Trophoblast cell (in vitro differentiated cells and primary cell): ENCODE data around the gene KRTAP10-5.

Experiments used
- DNase-seq, 2 donors: peaks; one replicate each; pipeline ENCODE4 v3.0.0-alpha.2; 2016
- H2AFZ ChIP-seq: 2 replicates; pipeline ENCODE4 v1.6.1; 2013; ENCODE audit warnings: low read length, moderate library complexity, mild to moderate bottlenecking; ENCODE audit not compliant: insufficient read depth, poor library complexity
- H2AK5ac ChIP-seq: 2 replicates; pipeline ENCODE4 v1.6.1; 2013; ENCODE audit warnings: mild to moderate bottlenecking, low read length
- H2BK120ac ChIP-seq: 2 replicates; pipeline ENCODE4 v1.6.1; 2013; ENCODE audit warnings: low read length, mild to moderate bottlenecking, moderate library complexity; ENCODE audit not compliant: insufficient read depth, poor library complexity
- H2BK12ac ChIP-seq: 2 replicates; pipeline ENCODE4 v1.6.1; 2013; ENCODE audit warnings: mild to moderate bottlenecking, low read length, moderate library complexity
- H2BK5ac ChIP-seq: 2 replicates; pipeline ENCODE4 v1.6.1; 2013; ENCODE audit warnings: low read length, low read depth, moderate library complexity, mild to moderate bottlenecking; ENCODE audit not compliant: poor library complexity
- H3K14ac ChIP-seq: 2 replicates; pipeline ENCODE4 v1.6.1; 2013; ENCODE audit warnings: mild to moderate bottlenecking, low read length
- H3K18ac ChIP-seq: 2 replicates; pipeline ENCODE4 v1.6.1; 2013; ENCODE audit warnings: mild to moderate bottlenecking, low read length
- H3K23ac ChIP-seq: 2 replicates; pipeline ENCODE4 v1.6.1; 2013; ENCODE audit warnings: low read length
- H3K27ac ChIP-seq: 2 replicates; pipeline ENCODE4 v1.5.1; 2013; ENCODE audit warnings: low read depth, mild to moderate bottlenecking, inconsistent platforms, low read length, moderate library complexity
- H3K27me3 ChIP-seq: 2 replicates; pipeline ENCODE4 v1.6.1; 2013; ENCODE audit warnings: inconsistent platforms, mild to moderate bottlenecking, low read length, moderate library complexity; ENCODE audit not compliant: insufficient read depth
- H3K36me3 ChIP-seq, 2 experiments: 1 replicate in 1 of 2; 2 replicates in 1 of 2; pipeline ENCODE4 v1.6.1; 2013; ENCODE audit warnings: low read length in 2 of 2, mild to moderate bottlenecking in 2 of 2, moderate library complexity in 1 of 2; ENCODE audit not compliant: insufficient read depth in 2 of 2, control insufficient read depth in 1 of 2
- H3K4ac ChIP-seq: 2 replicates; pipeline ENCODE4 v1.6.1; 2013; ENCODE audit warnings: low read depth, mild to moderate bottlenecking, low read length, moderate library complexity
- H3K4me1 ChIP-seq, 2 experiments: 1 replicate in 1 of 2; 2 replicates in 1 of 2; pipeline ENCODE4 v1.6.1; 2013; ENCODE audit warnings: low read length in 2 of 2, mild to moderate bottlenecking in 2 of 2, moderate library complexity in 1 of 2; ENCODE audit not compliant: insufficient read depth in 2 of 2, control insufficient read depth in 1 of 2
- H3K4me2 ChIP-seq: 2 replicates; pipeline ENCODE4 v1.6.1; 2013; ENCODE audit warnings: inconsistent platforms, mild to moderate bottlenecking, low read length, moderate library complexity
- H3K4me3 ChIP-seq: 2 replicates; pipeline ENCODE4 v1.5.1; 2013; ENCODE audit warnings: mild to moderate bottlenecking, low read depth, low read length, inconsistent platforms
- H3K79me1 ChIP-seq: one replicate; pipeline ENCODE4 v1.6.1; 2013; ENCODE audit warnings: low read length
- H3K79me2 ChIP-seq: 2 replicates; pipeline ENCODE4 v1.6.1; 2013; ENCODE audit warnings: low read length, mild to moderate bottlenecking; ENCODE audit not compliant: control insufficient read depth, insufficient read depth, poor library complexity
- H3K9ac ChIP-seq: 2 replicates; pipeline ENCODE4 v1.6.1; 2013; ENCODE audit warnings: mild to moderate bottlenecking, low read length
- H3K9me3 ChIP-seq: 2 replicates; pipeline ENCODE4 v1.6.1; 2013; ENCODE audit warnings: low read depth, mild to moderate bottlenecking, control low read depth, inconsistent platforms, low read length; ENCODE audit not compliant: insufficient read depth
- H4K12ac ChIP-seq: 2 replicates; pipeline ENCODE4 v1.6.1; 2013; ENCODE audit warnings: low read depth, mild to moderate bottlenecking, low read length, moderate library complexity
- H4K8ac ChIP-seq: 2 replicates; pipeline ENCODE4 v1.6.1; 2013; ENCODE audit warnings: low read depth, mild to moderate bottlenecking, low read length, moderate library complexity
- H4K91ac ChIP-seq: one replicate; pipeline ENCODE4 v1.6.1; 2013; ENCODE audit warnings: low read depth, mild to moderate bottlenecking, low read length, moderate library complexity
- WGBS: extraction: QIAGEN DNeasy Blood & Tissue Kit; methylation state at CpG from one replicate; pipeline ENCODE4 v1.1.7; 2013; ENCODE audit warnings: missing lambda C conversion rate; ENCODE audit not compliant: insufficient read length, insufficient coverage; ENCODE audit errors: extremely low coverage; 5-methylcytosine and 5-hydroxymethylcytosine counted together

KRTAP10-5 gene

GRCh38 chr21:44556879-44557278 is 23.5 kb downstream of the KRTAP10-5 start:
- H3K4me2 ChIP-seq: no peak overlapping the region
- H3K27ac ChIP-seq: no peak overlapping the region
- no peaks in the 10 kb centered on the region for H3K79me1 ChIP-seq
- WGBS: no CpG with 5 or more reads among the region's 9 CpGs
- no peak overlapping the region for H4K8ac ChIP-seq
- no peak overlapping the region for H3K14ac ChIP-seq
- H3K4me3 ChIP-seq: no peak overlapping the region
- no peak overlapping the region for H4K91ac ChIP-seq
- no peak for DNase-seq
- no peak overlapping the region for H3K9ac ChIP-seq
- H3K18ac ChIP-seq: no peak overlapping the region
- no peaks in the 10 kb centered on the region for H3K27me3 ChIP-seq
- H3K79me2 ChIP-seq: no peaks in the 10 kb centered on the region
- no peak overlapping the region for H2BK12ac ChIP-seq
- peaks cover 2% of the 10 kb centered on the region for H3K9me3 ChIP-seq
- H2BK120ac ChIP-seq: no peak overlapping the region
- H2BK5ac ChIP-seq: no peak overlapping the region
- no peak overlapping the region for H3K4ac ChIP-seq
- peaks cover 0 to 2% of the 10 kb centered on the region in 2 experiments for H3K4me1 ChIP-seq
- H3K23ac ChIP-seq: no peak overlapping the region
- no peaks in the 10 kb centered on the region for H3K36me3 ChIP-seq
- H2AFZ ChIP-seq: no peak overlapping the region
- H2AK5ac ChIP-seq: no peak overlapping the region
- H4K12ac ChIP-seq: no peak overlapping the region

- Histone ChIP-seq H4K12ac (no peak overlapping the region), H3K9me3 (peaks cover 4% of the 10 kb centered on the region), H3K79me2 (no peaks in the 10 kb centered on the region), H3K4me3 (no peak overlapping the region), H3K14ac (no peak overlapping the region), H3K4me2 (no peak overlapping the region), H4K8ac (no peak overlapping the region), H3K23ac (no peak overlapping the region), H3K18ac (no peak overlapping the region), H2BK120ac (no peak overlapping the region), H2BK5ac (no peak overlapping the region), H2BK12ac (no peak overlapping the region), H3K9ac (no peak overlapping the region), H3K79me1 (no peaks in the 10 kb centered on the region), H3K4ac (no peak overlapping the region), H3K4me1 (peaks cover 0 to 2% of the 10 kb centered on the region in 2 experiments), H2AK5ac (no peak overlapping the region), H4K91ac (no peak overlapping the region), H3K27ac (no peak overlapping the region), H2AFZ (no peak overlapping the region), H3K36me3 (no peaks in the 10 kb centered on the region), H3K27me3 (no peaks in the 10 kb centered on the region)
- no peak for DNase-seq
- WGBS: no CpG with 5 or more reads among the region's 13 CpGs
These were observed 25.1 kb downstream of the KRTAP10-5 start for GRCh38 chr21:44555200-44555875.

DNA sequence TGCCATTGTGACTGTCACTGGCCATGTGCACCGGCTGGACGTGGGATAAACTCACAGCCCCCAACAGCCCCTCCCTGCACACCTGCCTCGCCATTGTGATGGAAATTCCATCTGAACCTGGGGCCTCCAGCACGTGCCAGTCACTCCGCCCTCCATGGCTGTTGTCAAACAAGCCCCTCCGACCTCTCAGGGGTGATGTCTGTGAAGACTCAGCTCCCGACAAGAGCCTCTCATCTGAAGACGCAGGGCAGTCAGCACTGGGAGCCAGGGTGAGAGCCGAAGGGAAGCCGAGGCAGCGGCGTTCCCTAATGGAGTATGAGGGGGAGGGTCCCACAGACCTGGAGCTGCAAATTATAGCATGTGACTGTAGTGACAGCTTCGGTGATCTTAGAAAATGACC is 27.7 kb downstream of the KRTAP10-5 start:
- H4K8ac ChIP-seq: no peak overlapping the region
- H3K18ac ChIP-seq: no peak overlapping the region
- no peak overlapping the region for H3K4me2 ChIP-seq
- no peak for DNase-seq
- no CpG with 5 or more reads among the region's 13 CpGs for WGBS
- H2BK12ac ChIP-seq: no peak overlapping the region
- no peak overlapping the region for H3K9ac ChIP-seq
- no peak overlapping the region for H2AK5ac ChIP-seq
- no peaks in the 10 kb centered on the region for H3K27me3 ChIP-seq
- no peak overlapping the region for H2AFZ ChIP-seq
- H3K79me2 ChIP-seq: no peaks in the 10 kb centered on the region
- no peak overlapping the region for H3K4me3 ChIP-seq
- peaks cover 6% of the 10 kb centered on the region for H3K9me3 ChIP-seq
- H3K79me1 ChIP-seq: peaks cover 11% of the 10 kb centered on the region
- H3K4ac ChIP-seq: no peak overlapping the region
- H3K14ac ChIP-seq: no peak overlapping the region
- H2BK5ac ChIP-seq: no peak overlapping the region
- H3K23ac ChIP-seq: no peak overlapping the region
- H2BK120ac ChIP-seq: no peak overlapping the region
- peaks cover 0 to 2% of the 10 kb centered on the region in 2 experiments for H3K36me3 ChIP-seq
- H3K4me1 ChIP-seq: peaks cover 0 to 10% of the 10 kb centered on the region in 2 experiments
- H3K27ac ChIP-seq: no peak overlapping the region
- H4K12ac ChIP-seq: no peak overlapping the region
- H4K91ac ChIP-seq: no peak overlapping the region

- H3K18ac ChIP-seq: no peak overlapping the region
- H3K79me1 ChIP-seq: peaks cover 11% of the 10 kb centered on the region
- no peak overlapping the region for H2AK5ac ChIP-seq
- no peak overlapping the region for H4K8ac ChIP-seq
- H3K36me3 ChIP-seq: peaks cover 0 to 2% of the 10 kb centered on the region in 2 experiments
- no peaks in the 10 kb centered on the region for H3K79me2 ChIP-seq
- no peaks in the 10 kb centered on the region for H3K27me3 ChIP-seq
- H3K23ac ChIP-seq: no peak overlapping the region
- H2BK5ac ChIP-seq: no peak overlapping the region
- WGBS: no CpG with 5 or more reads among the region's 6 CpGs
- DNase-seq: no peak
- H3K4me3 ChIP-seq: no peak overlapping the region
- H2BK120ac ChIP-seq: no peak overlapping the region
- H3K27ac ChIP-seq: no peak overlapping the region
- peak overlapping the region; percentile 16 for H2BK12ac ChIP-seq
- H2AFZ ChIP-seq: no peak overlapping the region
- no peak overlapping the region for H4K12ac ChIP-seq
- no peak overlapping the region for H3K9ac ChIP-seq
- no peak overlapping the region for H3K4me2 ChIP-seq
- no peak overlapping the region for H3K4ac ChIP-seq
- H4K91ac ChIP-seq: no peak overlapping the region
- no peak overlapping the region for H3K14ac ChIP-seq
- peaks cover 0 to 10% of the 10 kb centered on the region in 2 experiments for H3K4me1 ChIP-seq
- H3K9me3 ChIP-seq: peaks cover 8% of the 10 kb centered on the region
These were observed 28.3 kb downstream of the KRTAP10-5 start for GRCh38 chr21:44552136-44552535.
